Stimulated activated CD4-positive, alpha-beta T cell treated with anti-CD3 and anti-CD28 coated beads, Interleukin-1b, Interleukin-23, amount 100 ng/mL, for 4 hours (primary cell): ENCODE results near the gene SPAG17.

Experiments
- DNase-seq, 2 donors: peaks; one replicate each; pipeline ENCODE4 v3.0.0-alpha.2; 2020; ENCODE audit warnings: low read depth in 2 of 2

Gene SPAG17

GRCh38 chr1:118185084-118185832, at the start of gene SPAG17:
Gene SPAG17 (minus strand): TSS chr1:118185228. CDS start chr1:118185157, 71 bp downstream.
- DNase-seq: no peak

GRCh38 chr1:118225471-118225870, 40.4 kb upstream of the SPAG17 start:
- no peak for DNase-seq

- no peak for DNase-seq
Measured at GRCh38 chr1:118223426-118223825, 38.4 kb upstream of the SPAG17 start.

GRCh38 chr1:118219438-118219837, 34.4 kb upstream of the SPAG17 start:
- DNase-seq: no peak

GRCh38 chr1:118217141-118217838, 32.3 kb upstream of the SPAG17 start:
- no peak for DNase-seq

- DNase-seq: no peak
Measured at GRCh38 chr1:118214866-118215265, 29.8 kb upstream of the SPAG17 start.

GRCh38 chr1:118210723-118211110, 25.7 kb upstream of the SPAG17 start:
- no peak for DNase-seq

- DNase-seq: no peak
Measured at GRCh38 chr1:118210051-118210722, 25.2 kb upstream of the SPAG17 start.

- DNase-seq: no peak
Measured at GRCh38 chr1:118209648-118210047, 24.6 kb upstream of the SPAG17 start.

DNA sequence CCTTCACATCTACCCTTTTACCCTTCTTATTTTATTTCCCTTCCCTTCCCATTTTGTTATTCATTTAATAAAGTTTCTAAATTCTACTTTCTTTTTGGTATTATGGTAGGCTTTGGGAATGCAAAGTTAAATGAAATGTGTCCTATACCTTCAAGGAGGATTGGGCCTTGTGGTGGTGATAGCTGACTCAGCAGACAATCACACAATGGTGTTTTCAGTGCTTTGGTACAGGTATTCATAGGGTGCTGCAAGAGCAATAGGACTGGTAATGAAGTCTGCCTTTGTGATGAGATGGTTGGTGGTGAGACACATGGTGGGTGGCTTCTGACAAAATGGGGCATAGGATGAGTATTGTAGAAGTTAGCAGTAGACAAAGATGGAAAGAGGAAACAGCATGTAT, 21.9 kb upstream of the SPAG17 start:
- DNase-seq: no peak

DNA sequence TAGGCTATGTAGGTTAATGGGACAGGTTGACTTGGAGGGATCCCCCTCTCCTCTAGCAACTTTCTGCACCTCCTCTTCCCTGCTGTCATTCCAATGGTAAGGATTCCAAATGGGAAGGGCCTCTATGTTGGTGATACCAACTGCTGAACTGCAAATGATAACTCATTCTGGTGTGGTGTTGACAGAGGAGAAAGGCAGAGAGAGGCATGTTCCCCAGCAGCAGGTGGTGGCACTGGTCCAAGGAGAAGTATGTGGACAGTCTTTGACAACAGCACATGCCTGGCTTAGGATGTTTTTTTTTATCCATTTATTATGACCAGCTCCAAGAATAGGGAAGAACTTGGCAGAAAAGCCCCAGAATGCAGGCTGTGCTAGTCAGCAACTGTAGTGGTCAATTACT, 19.6 kb upstream of the SPAG17 start:
- no peak for DNase-seq

GRCh38 chr1:118204105-118204504, 19.1 kb upstream of the SPAG17 start:
- no peak for DNase-seq

GRCh38 chr1:118202076-118202608, 17.1 kb upstream of the SPAG17 start:
- no peak for DNase-seq

- DNase-seq: no peak
Measured at GRCh38 chr1:118201524-118201923, 16.5 kb upstream of the SPAG17 start.

DNA sequence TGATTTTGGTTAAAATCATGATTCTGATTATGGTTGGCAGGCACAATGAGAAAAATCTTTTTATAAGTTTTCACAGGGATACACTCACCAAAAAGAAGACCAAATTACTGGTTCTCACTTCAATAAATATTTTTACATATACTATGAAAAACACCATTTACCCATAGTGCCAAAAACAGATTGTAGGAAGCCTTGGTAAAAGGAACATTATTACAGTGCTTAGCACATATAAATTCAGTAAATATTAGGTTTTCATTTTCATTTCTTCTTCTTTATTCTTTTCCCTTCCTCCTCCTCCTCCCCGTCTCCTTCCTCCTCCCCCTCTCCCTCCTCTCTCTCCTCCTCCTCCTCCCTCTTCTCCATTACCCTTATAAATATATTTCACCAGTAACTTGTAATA, 15.8 kb upstream of the SPAG17 start:
- no peak for DNase-seq

DNA sequence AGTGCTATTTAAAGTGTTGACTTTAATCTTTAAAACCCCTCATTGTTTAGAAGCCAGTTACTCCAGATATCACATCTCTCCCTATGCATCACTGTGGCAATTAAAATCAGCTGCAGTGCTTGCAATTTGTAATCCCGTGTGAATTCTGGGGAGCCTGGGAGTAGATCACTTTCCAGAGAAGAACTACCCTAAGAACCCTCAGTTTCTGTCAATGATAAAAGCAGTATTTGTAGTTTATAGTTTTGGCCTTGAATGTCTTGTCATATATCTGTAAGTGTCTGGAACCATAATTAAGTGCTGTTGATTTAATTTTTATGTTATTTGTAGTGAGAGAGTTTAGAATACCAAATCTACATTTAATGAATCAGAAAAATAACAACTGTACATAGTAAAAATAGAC, 5.5 kb upstream of the SPAG17 start:
- no peak for DNase-seq

- no peak for DNase-seq
Measured at GRCh38 chr1:118189564-118189963, 4.5 kb upstream of the SPAG17 start.

DNA sequence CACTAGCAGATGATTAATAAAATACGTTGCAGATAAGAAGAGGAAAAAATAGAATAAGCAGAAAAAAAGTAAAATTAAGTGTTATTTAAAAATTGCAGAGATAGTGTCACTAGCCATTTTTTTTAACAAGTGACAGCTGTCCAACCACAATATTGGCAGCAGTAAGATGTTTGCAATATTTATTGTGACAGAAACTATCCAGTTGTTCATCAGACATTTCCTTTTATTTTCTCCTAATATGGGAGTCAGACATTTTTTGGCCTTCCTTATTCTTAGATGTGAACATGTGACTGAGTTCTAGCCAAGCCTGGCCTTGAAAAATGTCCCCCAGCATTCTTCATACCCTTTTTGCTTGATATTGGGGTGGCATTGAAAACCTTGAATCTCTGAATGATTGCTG, 3.4 kb upstream of the SPAG17 start:
- no peak for DNase-seq

DNA sequence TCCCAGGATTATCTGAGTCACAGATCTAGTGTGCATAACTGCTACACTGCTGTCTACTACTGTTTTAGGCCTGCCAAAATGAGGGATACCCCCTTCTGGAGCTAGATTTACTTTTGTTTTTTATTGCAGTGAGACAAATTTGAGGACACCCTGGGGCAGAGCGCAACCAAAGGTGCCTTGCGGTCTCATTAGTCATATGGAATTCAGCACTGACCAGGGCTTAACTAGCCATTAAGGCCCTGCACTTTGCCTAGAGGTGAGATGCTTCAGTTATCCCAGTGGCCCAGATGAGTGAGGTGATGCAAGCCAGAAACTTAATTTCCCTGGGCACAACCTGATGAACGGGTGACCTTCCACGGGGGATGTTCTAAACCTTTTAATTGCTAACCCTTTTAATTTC, 998 bp upstream of the SPAG17 start:
- no peak for DNase-seq

GRCh38 chr1:118184739-118185083, 317 bp downstream of the SPAG17 start:
- DNase-seq: no peak

- no peak for DNase-seq
Measured at GRCh38 chr1:118183586-118183985, 1.4 kb downstream of the SPAG17 start.

DNA sequence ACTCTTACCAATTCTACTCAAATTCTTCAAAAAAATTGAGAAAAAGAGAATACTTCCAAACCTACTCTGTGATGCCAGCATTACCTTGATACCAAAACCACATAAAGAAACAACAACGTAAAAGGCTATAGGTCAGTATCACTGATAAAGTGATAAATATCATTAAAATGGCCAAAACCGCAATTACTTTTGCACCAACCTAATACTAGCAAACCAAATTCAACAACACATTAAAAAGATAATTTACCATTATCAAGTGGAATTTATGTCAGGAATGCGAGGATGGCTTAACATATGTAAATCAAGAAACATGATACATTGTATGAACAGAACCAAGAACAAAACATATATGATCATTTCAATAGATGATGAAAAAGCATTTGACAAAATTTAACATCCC, 7.0 kb downstream of the SPAG17 start:
- DNase-seq: no peak

DNA sequence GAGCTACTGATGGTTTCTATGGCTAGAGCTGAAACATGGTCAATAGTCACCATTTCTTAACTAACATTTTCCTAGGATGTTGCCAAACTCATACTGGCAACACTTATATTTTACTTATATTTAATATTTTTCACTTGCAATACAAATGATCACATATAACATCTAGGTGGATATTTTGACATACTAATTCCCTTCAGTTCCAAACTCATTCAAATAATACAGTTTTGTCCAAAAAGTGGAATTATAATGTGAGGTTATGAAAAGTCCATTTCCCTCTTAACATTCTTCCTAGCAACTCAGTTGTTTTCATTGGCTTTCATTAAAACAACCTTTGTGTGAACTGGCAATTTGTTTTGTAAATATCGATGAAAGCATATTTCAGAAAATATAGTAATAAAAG, 16.0 kb downstream of the SPAG17 start:
- DNase-seq: no peak
